Measurements from ENCODE around the gene LKAAEAR1. TPM values are rescaled to one million over a fixed set of nuclear protein-coding genes. Genes with fewer than 3 reads are reported as not detected.

LKAAEAR1 gene
- total RNA-seq, 1 experiment from 2014 or later: 1.7 TPM

GRCh38 chr20:64073476-64074183, 10.6 kb downstream of the LKAAEAR1 start:
- ChIA-PET CTCF (interaction anchor here (0.9 to 1.3 kb wide), 4 partner anchors 29 to 93 kb away, joined by 3 to 4 read pairs (median 3); partner anchors contain the start of gene PRPF6), POLR2A (no interaction called here)
- Mint-ChIP-seq H3K27me3 (ENCODE audit: low read depth) (no peaks in the 10 kb centered on the region; the same call in 1 of the 2 replicates), H3K27ac (no peak overlapping the region), H3K9me3 (no peaks in the 10 kb centered on the region), H3K4me1 (peaks cover 4% of the 10 kb centered on the region), H3K4me3 (no peak overlapping the region), H3K36me3 (no peaks in the 10 kb centered on the region)
- ATAC-seq (no peak), DNase-seq (ENCODE audit: low spot score) (no peak)
- no peak for TF ChIP-seq FOXK1 (CRISPR knock-in tag; IDR thresholded peaks at IDR 0.05)
- no peak for TF ChIP-seq ERG (CRISPR knock-in tag; IDR thresholded peaks at IDR 0.05)
- no peak for TF ChIP-seq JUN (CRISPR knock-in tag; IDR thresholded peaks at IDR 0.05)
- TF ChIP-seq JAZF1 (CRISPR knock-in tag; IDR thresholded peaks at IDR 0.05): no peak
- TF ChIP-seq TEAD1 (CRISPR knock-in tag; IDR thresholded peaks at IDR 0.05): no peak
- no peak for TF ChIP-seq FOXP4 (CRISPR knock-in tag; IDR thresholded peaks at IDR 0.05)
- no peak for TF ChIP-seq SMAD3 (CRISPR knock-in tag; IDR thresholded peaks at IDR 0.05; ENCODE audit: borderline replicate concordance)
- TF ChIP-seq NFE2L1 (CRISPR knock-in tag; IDR thresholded peaks at IDR 0.05): no peak
- TF ChIP-seq ZSCAN18 (CRISPR knock-in tag; IDR thresholded peaks at IDR 0.05): no peak
- no peak for TF ChIP-seq NR1H2 (CRISPR knock-in tag; IDR thresholded peaks at IDR 0.05)
- no peak for TF ChIP-seq MLX (CRISPR knock-in tag; IDR thresholded peaks at IDR 0.05)
- TF ChIP-seq CBFB (CRISPR knock-in tag; IDR thresholded peaks at IDR 0.05; ENCODE audit: low read depth): no peak
- TF ChIP-seq ESRRA (CRISPR knock-in tag; IDR thresholded peaks at IDR 0.05; ENCODE audit: borderline replicate concordance): no peak

- Mint-ChIP-seq H3K4me3 (no peak overlapping the region), H3K27me3 (ENCODE audit: low read depth) (no peaks in the 10 kb centered on the region; the same call in 1 of the 2 replicates), H3K4me1 (0 out of 2 replicates have a peak, but pooled peaks cover 3% of the 10 kb centered on the region), H3K9me3 (no peaks in the 10 kb centered on the region), H3K36me3 (no peaks in the 10 kb centered on the region), H3K27ac (no peak overlapping the region)
- TF ChIP-seq ZMAT4 (CRISPR knock-in tag; IDR thresholded peaks at IDR 0.05) (no peak), AR (CRISPR knock-in tag; IDR thresholded peaks at IDR 0.05) (no peak), MXD4 (CRISPR knock-in tag; IDR thresholded peaks at IDR 0.05; ENCODE audit: borderline replicate concordance) (no peak)
- no peak for DNase-seq (ENCODE audit: low spot score)
- POLR2A ChIA-PET: no interaction called here
- no peak for ATAC-seq
- CTCF ChIA-PET: interaction anchor here (1.2 to 1.4 kb wide), 3 partner anchors 33 to 92 kb away, joined by 3 to 7 read pairs (median 3); partner anchors contain the start of gene PRPF6
These were observed 11.6 kb downstream of the LKAAEAR1 start for GRCh38 chr20:64072498-64073063.

Data from WTC11 (cell line).